Testis (tissue), 2 donors: Measurements from ENCODE around the gene PTPRG.

Experiments
- POLR2A ChIP-seq: fragments of 450-650 bp; IDR thresholded peaks from one replicate; pipeline ENCODE4 v1.6.1; 2017; ENCODE audit warnings: antibody characterized with exemption, mild to moderate bottlenecking, moderate library complexity
- TF ChIP-seq, protein P1 (sequence below), 3 experiments: fragments of 450-650 bp in 2 of 3; fragments of 200-600 bp in 1 of 3; sonication (generic) in 1 of 3; IDR thresholded peaks; one replicate each; pipeline ENCODE4 v1.5.1; 2016 to 2019; ENCODE audit warnings: antibody characterized with exemption in 3 of 3, mild to moderate bottlenecking in 2 of 3, moderate library complexity in 1 of 3

DNA sequence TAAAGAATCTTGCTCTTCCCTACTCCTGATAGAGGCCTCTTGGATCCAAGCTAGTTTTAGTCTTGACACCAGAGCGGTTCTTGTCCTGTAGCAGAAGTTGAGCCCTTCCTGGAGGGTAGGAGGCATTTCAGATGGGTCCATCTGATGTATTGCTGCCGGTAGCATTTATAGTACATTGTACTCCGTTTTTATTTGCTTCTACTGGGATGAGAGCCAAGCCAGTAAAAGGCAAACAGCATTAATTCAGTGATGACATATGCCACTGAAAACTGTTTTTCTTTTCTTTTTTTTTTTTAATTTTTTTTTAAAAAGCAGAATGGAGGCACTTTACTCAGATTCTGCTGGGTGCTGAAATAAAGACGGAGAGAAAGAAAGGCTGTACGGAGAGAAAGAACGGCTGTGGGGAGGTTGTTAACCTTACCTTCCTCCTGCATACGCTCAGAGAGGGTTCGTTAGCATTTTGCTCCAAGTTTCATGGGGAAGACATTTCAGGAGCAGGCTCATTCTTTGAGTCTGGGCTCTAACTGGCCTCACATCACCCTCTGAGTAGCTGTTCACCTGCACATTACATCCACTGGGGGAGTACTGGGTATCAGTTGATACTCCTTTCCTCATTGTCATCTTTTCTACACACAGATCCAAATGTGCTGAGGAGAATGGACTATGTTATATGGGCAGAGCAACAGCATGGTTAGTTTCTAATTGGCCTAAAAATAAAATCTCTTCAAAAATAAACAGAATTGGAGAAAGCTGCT, 650.5 kb downstream of the PTPRG start:
- no peak for TF ChIP-seq POLR2A
- TF ChIP-seq, protein P1, sequence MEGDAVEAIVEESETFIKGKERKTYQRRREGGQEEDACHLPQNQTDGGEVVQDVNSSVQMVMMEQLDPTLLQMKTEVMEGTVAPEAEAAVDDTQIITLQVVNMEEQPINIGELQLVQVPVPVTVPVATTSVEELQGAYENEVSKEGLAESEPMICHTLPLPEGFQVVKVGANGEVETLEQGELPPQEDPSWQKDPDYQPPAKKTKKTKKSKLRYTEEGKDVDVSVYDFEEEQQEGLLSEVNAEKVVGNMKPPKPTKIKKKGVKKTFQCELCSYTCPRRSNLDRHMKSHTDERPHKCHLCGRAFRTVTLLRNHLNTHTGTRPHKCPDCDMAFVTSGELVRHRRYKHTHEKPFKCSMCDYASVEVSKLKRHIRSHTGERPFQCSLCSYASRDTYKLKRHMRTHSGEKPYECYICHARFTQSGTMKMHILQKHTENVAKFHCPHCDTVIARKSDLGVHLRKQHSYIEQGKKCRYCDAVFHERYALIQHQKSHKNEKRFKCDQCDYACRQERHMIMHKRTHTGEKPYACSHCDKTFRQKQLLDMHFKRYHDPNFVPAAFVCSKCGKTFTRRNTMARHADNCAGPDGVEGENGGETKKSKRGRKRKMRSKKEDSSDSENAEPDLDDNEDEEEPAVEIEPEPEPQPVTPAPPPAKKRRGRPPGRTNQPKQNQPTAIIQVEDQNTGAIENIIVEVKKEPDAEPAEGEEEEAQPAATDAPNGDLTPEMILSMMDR (IDR thresholded peaks at IDR 0.05), result no peak
